Subcutaneous adipose tissue (tissue), 4 donors: ENCODE results near the gene TUBB2A. TPM values are rescaled to one million over a fixed set of nuclear protein-coding genes. Genes with fewer than 3 reads are reported as not detected.

Experiments
- total RNA-seq, 4 donors: library from RNA; depleted of rRNA; stranded (reverse); fragments of >200 nt; gene quantifications; one replicate each; pipeline ENCODE4 v1.1.0, GENCODE V29; 2016
- TF ChIP-seq, protein P1 (sequence below): fragments of 450-650 bp; IDR thresholded peaks from one replicate; pipeline ENCODE4 v1.5.1; 2016; ENCODE audit warnings: low read depth, mild to moderate bottlenecking, control low read depth, antibody characterized with exemption, moderate library complexity

The TUBB2A gene
- total RNA-seq, 4 donors from 2014 or later, result 34.0 to 66.0 (median 51.3) TPM

GRCh38 chr6:3139090-3139903 is 18.0 kb downstream of the TUBB2A start:
- TF ChIP-seq, protein P1, sequence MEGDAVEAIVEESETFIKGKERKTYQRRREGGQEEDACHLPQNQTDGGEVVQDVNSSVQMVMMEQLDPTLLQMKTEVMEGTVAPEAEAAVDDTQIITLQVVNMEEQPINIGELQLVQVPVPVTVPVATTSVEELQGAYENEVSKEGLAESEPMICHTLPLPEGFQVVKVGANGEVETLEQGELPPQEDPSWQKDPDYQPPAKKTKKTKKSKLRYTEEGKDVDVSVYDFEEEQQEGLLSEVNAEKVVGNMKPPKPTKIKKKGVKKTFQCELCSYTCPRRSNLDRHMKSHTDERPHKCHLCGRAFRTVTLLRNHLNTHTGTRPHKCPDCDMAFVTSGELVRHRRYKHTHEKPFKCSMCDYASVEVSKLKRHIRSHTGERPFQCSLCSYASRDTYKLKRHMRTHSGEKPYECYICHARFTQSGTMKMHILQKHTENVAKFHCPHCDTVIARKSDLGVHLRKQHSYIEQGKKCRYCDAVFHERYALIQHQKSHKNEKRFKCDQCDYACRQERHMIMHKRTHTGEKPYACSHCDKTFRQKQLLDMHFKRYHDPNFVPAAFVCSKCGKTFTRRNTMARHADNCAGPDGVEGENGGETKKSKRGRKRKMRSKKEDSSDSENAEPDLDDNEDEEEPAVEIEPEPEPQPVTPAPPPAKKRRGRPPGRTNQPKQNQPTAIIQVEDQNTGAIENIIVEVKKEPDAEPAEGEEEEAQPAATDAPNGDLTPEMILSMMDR, result no peak

DNA sequence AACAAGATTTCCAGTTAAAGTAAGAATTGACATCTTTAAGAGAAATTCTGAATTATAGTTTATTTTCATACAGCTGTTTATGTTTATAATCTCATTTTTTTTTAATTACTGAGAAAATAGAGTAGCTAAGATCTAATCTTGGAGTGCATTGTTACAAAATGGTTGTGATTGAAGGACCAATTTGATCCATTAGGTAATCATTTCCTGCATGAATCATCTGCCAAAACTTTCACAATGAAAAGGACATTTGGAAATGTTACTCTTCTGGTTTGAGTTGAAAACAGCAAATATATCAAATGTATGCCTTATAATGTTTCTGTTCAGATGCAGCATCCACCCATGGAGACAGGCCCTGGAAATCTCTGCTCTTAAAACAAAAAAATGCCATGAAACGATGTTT is 19.0 kb downstream of the TUBB2A start:
- TF ChIP-seq, protein P1, result no peak

GRCh38 chr6:3137057-3137777 is 20.1 kb downstream of the TUBB2A start:
- TF ChIP-seq, protein P1, result no peak

DNA sequence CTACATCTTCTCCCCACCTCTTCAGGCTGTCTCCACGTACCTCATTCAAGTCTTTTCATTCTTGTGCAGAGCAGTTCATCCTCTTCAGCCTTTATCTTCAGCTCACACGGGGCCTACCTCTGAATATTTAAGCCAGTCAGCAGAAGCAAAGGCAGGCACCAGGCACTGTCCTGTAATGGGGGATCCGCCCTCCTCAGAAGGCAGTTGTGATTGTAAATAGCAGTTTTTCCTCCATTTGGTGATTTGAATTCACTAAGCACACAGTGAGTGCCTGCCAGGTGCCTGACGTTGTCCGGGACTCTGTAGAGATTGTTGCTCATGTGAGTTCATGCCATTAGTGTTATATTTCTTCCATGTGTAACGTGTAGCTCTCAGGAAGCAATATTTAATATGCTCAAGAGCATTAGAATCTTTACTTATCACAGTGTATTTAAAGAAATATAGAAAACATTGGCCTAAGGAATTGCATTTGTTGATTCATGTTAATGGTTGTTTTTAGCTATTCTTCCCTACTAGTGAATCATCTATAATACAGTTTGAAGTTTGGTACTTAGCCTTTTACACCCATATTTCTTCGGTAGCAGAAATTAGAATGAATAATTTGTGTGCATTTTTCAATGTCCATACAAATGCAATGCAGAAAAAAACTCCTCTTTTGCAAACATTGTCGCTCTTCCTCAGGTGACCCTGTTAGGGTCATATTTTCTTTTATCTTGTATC is 20.9 kb downstream of the TUBB2A start:
- TF ChIP-seq, protein P1, result no peak

GRCh38 chr6:3135668-3136291 is 21.6 kb downstream of the TUBB2A start:
- TF ChIP-seq, protein P1, result no peak

GRCh38 chr6:3133515-3133914 is 23.8 kb downstream of the TUBB2A start:
- TF ChIP-seq, protein P1, result no peak
